ENCODE data around the gene NALCN.

- TF ChIP-seq CTCF (IDR thresholded peaks at IDR 0.05) (no peak), POLR2A (IDR thresholded peaks at IDR 0.05) (no peak)
Observed at GRCh38 chr13:101248739-101249514, 167.4 kb downstream of the NALCN start.

Measured in ovary (tissue), 3 donors.